Posterior vena cava (tissue), 2 donors: ENCODE measurements around the gene HOXB8. TPM values are rescaled to one million over a fixed set of nuclear protein-coding genes. Genes with fewer than 3 reads are reported as not detected.

Experiments
- DNase-seq: peaks from one replicate; pipeline ENCODE4 v3.0.0-alpha.2; 2020; ENCODE audit warnings: low spot score
- intact Hi-C, 2 donors: fragments of 100-400 bp; cut with DNase I; formaldehyde crosslinking; loops; one replicate each; pipeline versions ENCODE4 v1.14.1 to v1.14.2; 2022 to 2023
- total RNA-seq, 2 donors: library from RNA; stranded (reverse); fragmentation: NEBNext Ultra II Directional; extraction: Animal tissue kit (Norgen Biotek cat#: 25700); gene quantifications; one replicate each; pipeline ENCODE4 v1.2.1, GENCODE V29; 2021
- donor health status: DM: yes; HTN: yes; CAD: no.
- donor health status: DM: yes; HTN: yes; CAD: no.

Gene HOXB8
- total RNA-seq, 2 donors from 2014 or later: 0.19 to 0.93 TPM

DNA sequence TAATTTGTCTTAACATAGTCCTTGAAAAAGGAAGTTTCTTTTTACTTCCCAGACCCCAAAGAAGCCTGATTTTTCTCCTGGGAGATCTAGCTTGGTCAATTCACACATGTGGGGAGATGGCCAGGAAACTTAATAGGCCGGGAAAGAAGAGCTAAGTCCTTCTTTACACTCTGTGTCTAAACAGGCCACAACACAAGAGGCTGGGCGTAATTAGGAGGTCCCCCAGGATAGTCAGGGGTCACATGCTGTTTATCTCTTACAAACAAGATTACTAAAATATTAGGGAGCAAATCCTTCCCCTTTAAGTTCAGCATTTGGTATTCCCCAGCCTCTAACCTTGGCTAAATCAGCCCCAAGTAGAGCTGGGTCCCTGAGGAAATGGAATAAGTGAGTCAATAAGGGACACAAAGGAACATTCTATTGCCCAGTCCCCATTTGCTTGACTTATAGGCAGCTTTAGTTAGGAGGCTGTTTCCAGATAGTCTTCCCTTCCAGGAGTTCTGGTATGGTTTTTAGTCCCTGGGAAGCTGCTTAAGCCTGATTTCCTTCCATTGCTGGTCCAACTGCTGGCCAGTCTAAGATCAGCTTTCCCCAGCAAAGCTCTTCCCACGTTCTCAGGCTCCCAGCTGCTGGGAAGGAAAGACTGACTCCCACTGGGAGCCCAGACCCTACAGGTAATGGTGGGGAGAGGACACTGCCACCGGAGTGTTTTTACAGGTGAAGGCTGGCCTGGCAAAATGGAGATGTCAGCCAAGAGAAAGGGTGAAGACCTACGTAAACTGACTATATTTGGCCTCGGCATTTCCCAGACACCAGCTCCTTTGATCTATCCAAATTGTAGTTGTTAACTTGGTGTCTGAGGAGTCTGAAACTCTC lies 25.1 kb upstream of the HOXB8 start:
- no peak for DNase-seq
- intact Hi-C loops: no loop called here

DNA sequence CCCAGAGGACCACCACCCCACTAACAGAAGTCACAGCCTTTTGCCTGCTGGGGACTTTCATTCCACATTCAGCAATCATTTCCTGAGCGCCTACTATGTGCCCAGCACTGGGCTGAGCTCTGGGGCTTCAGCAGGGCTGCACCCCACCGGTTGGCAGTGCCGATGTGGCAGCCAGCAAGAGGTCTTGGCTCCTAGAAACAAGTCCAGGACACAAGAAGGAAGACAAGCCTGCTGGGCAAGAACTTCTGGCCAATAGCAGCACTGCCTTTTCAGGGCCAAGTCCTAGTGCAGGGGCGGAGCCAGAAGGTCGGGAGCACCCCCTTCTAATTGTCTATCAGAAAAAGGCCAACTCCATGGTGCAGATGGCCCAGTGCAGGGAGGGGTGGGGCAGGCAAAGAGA lies 24.0 kb upstream of the HOXB8 start:
- intact Hi-C loops: no loop called here
- peak; percentile 58 for DNase-seq

DNA sequence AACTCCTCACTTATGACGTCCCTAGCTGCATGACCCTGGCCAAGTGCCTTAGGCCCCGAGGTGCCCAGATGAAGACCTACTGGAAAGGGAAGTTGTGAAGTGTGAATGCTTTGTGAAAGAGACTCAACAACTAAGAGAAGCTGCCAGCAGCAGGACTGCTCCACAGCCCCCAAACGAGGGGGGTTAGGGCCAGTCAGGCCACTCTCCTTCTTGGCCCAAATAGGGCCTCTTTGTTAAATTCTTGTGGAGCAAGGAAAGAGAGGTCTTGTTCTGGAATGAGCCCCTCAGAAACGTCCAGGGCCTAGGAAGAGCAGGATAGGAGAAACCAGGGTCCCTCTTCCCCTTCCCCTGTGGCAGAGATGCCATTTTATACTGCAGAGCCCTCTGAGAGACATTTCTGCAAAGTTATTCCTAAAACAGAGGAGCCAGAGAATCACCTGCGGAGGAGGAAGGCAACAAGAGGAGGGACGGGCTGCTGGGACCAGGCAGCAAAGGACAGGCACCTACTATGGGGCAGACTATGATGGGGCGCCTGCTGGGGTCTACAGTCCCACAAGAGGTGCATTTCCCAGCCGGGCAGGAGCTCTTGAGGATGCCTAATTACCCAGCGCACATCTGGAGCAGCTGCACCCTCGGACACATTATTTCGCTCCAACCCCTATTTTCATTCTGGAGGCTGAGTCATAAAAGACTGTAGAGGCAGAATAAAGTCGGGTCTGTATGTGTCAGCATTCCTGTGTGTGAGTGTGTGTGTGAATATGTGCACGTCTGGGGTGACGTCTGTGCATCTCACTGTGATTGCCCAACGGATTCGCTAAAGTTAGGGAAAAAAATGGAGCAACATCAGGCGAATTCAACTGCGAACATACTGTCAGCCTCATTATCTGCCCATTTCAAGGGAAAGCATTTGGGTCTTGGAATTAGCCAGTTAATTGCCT lies 22.5 kb upstream of the HOXB8 start:
- peak; percentile 4 for DNase-seq
- intact Hi-C loops: no loop called here

DNA sequence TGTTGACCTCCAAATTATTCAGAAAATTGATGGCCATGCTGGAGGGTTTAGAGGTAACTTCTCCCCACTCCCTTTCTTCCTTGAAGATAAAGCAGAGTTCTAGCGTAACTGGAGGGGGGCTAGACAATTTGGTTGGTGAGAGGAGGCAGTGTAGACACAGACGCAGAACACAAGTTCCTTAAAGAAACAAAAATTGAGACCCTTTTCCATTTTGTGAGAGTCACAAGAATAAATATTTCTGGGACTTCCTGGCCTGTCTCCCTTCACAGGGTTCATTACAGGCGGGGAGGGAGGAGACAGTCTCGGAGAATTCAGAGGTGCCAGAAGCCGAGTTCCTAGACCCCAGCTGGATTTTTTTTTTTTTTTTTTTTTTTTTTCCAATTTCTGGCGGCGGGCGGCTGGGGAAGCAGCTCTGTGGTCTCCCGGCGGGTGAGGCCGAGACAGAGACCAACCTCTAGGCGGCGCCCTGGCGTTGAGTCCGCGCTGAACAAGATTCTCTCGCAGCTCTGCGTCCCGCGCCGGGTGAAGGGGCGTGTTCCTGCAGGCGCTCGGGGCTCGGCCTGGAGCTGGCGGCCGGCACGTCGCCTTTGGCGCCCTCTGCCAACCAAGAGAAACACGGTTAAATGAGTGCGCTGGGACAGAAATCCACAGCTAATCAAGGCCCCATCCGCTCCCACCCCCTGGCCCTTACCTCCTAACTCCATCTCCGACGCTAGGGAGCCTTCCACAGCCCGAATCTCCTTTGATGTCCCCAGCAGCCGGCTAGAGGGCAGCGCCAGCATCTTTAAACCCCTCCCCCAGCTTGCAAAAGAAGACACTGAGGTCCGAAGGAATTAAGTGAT lies 21.3 kb upstream of the HOXB8 start:
- DNase-seq: no peak
- intact Hi-C loops: no loop called here

DNA sequence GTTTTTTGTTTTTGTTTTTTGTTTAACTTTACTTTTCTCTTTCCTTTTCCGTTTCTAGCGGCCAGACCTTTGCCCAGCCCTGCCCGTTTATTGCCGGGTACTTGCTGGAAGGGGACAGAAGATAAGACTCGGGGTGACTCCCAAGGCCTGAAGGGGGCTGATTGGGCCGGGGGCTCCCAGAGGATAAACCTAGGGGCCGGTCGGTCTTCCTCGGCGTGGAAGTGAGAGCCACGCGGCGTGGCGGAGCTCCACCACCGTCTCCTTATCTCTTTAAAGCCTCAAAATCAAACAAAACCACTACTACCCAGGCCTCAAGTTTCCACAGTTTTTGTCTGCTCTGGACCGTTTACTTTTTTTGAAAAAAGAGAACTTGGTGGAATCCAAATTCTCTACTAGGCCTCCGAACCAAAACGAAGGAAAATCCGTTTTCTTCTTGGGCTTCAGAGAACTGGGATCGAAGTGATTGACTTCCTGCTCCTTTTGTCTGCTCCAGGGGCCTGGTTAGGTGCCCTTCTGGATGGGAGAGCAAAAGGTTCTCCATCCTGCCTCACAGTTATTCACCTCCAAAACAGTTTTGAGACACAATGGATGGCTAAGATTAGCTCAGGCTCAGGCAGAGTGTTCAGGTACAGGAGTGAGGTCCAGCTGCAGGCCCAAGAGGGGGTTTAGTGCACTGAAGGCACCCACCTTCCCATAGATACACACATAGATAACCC lies 19.6 kb upstream of the HOXB8 start:
- intact Hi-C loops: no loop called here
- no peak for DNase-seq

DNA sequence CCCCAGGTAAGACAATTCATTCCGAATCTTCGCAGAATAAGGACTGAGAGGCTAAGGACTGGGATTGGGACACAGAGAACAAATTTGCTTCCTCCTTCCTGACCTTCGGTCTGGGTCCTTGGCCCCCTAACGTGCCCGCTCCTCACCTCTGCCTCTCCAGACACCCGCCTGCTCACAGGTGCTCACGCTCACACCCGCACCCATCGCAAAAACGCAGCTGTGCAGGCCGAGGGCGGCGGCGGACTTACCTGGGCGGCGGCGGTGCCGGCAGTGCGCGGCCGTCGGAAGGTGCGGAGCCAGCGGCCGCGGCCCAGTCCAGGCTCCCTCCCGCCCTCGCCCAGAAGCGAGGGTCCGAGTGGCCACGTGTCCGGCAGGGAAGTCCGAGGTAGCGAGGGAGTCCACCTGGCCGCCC lies 18.2 kb upstream of the HOXB8 start:
- intact Hi-C loops: no loop called here
- peak; percentile 66 for DNase-seq

DNA sequence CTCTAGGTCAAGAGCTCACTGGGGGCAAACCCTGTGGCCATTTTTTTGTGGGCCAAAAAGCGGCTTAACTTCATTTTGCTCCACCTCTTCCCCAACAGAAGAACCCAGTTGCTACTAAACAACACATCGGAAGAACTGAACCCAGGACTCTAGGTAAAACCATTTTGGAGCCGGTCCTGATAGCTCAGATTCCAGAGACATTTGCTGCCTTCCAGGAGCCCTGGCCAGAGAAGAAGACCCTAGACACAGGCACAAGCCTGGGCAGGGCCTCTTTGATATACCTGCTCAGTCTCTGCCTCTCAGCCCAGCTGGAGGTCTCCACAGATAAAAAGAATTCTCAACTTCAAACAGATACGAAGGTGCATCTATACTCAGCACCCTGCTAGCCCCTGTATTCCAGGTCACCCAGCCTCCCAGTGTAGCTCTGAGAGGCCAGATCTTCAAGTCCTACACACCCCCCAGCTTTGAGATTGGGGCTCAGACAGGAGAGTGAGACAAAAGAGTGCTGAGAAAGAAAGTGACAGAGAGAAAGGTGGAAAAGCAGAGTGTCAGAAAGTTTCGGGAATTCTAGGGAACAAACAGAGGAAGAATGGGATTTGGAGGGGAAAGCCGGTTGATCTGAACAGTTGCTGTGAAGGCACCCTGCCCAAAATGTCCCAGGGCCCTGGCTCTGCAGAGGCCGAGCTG lies 17.6 kb upstream of the HOXB8 start:
- intact Hi-C loops: no loop called here
- peak; percentile 31 for DNase-seq

DNA sequence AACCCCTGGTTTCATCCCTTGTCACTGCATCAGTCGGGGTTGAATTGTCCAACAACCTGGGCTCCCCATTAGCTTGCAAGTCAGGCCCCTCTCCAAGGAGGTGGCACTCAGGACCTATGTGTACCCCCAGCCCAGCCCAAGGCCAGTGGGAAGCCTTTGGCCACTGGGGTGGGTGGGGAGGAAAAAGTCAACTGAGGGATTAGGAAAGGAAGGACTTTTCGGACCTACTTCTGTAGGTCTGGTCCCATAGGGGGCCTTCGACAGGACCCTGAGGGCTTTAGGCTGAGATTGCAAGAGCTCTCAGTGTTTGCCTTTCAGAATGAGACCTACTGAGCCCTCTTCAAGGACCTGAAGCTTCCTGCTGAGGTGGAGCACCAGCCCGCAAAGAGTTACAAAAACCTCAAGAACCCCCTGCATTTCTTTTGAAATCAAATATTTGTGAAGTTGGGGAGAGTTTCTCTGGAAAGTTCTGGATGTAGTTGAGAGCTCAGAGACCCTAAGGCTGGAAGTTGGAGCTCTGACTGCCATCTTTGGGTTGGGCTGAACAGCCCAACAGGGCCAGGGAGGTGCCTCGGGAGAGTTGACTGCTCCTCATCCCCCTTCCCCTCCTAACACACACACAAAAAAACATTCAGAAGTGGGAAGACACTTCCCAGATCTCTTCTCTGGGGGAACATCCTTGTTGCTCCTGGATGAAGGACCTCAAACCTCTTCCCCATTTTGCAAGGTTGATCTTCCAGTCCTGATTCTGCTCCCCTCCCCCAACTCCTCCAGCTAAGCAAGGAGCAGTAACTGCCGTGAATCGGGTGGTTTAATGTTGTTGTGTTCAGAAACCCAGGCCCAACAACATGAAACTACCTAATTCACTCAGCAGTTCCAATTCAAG lies 16.8 kb upstream of the HOXB8 start:
- intact Hi-C loops: no loop called here
- peak; percentile 65 for DNase-seq

DNA sequence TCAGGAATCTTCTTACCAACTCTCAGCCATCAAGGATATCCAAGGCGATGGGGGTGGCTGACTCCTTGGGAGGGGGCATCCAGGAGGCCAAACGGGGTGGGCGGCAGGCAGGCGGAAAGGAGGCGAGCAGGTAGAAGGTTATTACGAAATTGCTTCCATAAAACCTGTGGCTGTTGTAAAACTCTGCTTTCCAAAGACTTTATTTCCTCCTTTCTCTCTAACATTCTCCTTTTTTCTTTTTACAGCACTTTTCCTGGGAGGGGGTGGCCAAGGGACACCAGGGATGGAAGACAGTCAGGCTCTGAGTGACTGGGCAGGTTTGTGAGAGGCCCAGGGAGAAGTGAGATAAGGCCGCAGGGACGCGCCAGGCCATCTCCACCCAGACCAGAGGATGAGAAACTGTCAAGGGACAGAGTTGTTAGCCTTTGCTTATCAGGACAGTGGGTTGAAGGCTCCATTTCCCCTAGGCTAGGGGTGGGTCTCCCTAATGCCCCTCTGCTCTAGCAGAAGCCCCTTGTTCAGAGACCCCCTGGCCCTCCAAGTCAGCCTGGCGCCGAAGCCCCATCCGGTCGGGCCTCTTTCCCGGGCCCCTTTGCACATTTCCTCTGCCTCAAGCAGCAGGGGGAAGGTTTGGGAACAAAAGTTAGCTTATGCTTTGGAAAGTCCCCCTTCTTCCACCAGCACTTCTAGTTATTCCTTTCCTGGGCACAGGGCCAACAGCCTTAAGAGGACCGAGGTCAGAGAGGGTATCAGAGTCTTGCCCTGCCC lies 16.0 kb upstream of the HOXB8 start:
- intact Hi-C loops: no loop called here
- peak; percentile 55 for DNase-seq

DNA sequence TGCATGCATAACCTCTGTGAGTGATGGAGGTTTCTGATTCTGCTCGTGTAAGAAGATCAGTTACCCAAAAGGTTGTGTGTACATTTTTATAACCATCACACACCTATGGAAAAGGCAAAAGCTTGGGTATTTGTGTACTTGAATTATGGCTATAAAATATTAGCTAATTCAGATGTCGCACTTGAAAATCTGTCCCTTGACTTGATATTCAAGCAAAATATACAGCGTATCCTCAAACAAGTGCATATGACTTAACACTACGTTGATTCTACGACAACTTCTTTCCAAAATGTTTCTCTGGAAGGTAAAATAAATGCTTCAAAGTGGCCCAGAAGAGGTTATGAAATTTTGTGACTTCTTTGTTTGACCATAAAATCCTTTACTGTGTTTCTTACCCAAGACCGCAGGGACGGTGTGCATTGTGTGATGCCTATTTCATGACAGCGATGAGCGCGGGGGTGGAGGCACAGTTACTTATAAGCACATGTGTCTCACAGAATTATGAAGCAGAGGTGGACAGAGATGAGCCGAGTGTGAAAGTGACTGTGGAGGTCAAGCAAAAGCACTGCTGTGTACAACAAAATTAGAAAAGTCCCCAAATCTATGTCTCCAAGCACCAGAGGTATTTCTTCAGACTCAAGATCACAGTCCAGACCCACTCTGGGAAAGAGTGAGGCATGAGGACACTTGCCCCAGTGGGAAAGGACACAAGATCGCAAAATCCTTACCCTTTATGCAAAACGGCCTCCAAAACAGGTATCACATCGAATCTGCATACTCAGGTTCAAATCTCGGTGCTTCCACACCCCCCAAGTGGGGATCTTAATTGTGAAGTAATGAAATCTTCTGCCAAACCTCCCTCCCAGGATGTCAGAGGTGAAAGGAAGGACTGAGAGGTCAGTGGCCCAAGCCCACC lies 15.2 kb upstream of the HOXB8 start:
- peak; percentile 28 for DNase-seq
- intact Hi-C loops: no loop called here

DNA sequence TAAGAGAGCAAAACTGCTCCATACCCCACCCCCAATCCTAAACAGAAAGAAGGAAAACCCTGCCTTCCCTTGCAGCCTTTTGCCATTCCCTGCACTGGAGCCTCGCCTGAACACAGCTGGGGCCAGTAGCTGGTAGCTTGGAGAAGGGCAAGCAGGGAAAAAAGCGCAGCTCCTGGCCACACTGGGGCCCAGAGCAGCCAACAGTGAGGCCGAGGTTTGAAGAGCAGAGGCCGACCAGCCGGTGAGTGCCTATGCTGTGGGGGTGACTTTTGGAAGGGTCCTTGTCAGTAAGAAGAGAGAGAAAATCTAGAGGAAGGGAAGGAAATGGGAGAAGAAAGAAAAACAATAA lies 14.3 kb upstream of the HOXB8 start:
- DNase-seq: peak; percentile 38
- intact Hi-C loops: no loop called here

DNA sequence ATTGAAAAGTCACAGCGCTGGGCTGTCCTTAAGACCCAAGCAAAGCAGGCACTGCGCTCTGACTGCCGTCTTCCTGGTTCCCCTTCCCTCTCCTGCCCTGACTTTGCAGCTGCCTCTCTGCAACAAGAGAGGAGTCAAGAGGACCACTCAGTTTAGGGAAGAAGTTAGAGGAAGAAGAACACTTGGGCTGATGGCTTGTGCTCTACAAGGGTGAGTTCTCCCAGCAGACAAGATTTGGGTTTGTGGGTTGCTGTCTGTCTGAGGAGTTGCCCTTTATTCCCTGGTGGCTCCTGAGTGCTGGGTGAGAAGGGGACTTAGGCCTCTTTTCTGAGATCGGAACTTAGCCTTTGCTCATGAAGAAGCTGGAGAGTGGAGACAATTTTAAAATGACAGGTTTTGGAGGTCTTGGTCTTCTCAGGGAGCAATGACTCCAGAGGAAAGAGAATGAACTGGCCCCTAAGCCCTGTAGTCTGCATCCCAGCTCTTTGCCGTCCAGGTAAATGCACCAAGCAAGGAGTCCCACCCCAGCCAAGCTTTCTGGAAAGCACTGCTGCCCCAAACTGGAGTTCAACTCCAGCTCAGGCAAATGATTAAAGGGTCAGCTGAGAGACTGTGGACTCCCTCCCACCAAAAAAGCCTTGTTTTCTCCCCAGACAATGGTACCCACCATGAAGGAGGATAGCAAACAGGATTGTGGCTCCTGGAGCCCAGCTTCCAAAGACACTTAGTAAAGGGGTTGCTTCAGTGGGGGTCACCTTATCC lies 13.7 kb upstream of the HOXB8 start:
- peak; percentile 52 for DNase-seq
- intact Hi-C loops: no loop called here

DNA sequence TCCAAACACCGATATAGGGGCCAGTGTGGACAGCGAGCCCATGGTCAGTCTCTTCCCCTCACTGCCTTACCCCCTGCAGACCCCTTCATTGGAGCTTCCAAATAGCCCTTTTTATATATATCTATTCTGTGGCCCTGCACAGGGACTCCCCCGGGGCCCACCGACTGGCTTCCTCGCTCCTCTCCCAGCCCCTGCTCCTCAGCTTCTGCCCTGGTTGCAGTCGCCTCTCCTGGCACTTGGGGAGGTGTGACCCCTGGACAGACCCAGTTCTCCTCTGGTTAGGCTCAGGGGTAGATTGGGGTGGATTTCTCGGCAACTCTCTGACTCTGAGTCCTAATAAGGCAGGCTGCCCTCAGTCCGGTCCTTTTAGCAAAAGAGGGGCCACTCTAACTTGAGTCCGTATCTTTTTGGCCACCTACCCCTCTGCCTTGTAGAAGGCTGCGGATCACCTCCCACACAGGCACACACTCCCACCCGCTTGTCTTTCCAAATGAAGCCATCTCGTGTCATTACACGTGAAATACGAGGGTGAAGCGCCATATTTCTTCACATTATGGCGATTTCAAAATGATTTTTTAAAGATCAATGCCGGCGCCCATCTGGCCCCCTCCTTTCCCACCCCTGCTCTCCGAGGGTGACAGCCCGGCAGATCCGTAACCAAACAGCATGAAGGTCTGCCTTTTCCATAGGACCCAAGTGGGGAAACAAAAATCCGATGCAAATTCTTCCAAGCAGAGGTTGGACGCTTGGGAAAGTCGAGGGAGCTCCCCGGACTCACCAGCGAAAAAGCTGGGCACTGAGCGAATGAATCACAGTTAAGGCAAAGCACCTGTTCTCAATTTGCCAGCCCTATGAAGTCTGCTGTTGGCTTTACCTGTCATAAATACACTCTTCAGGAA lies 12.8 kb upstream of the HOXB8 start:
- peak; percentile 68 for DNase-seq
- intact Hi-C loops: no loop called here

DNA sequence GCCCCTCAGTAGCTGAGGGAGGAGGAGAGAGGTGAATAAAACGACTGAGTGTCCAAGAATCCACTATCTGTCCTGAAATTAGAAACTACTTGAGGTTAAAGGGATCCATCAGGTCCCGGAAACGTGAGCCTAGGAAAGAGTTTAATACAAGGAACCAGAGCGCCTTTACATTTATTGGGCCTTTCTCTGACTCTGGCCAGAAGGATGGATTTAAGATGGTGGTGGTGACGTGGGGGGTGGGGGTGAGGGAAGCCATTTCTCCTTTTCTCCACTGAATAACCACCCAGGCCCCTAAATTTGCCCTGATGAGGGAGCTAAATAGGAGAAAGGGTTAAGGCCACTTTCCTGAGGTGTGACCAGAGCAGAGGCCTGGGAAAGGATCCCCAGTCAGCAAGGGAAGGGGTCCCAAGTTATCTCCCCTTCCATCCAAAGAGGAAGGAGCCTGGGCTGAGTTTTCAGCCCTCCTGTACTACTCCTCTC lies 12.1 kb upstream of the HOXB8 start:
- intact Hi-C loops: no loop called here
- no peak for DNase-seq
